Measurements from ENCODE around the gene SPATS2L. TPM values are rescaled to one million over a fixed set of nuclear protein-coding genes. Genes with fewer than 3 reads are reported as not detected.

Gene SPATS2L
- total RNA-seq, 1 donor from 2014 or later: 44.2 TPM

DNA sequence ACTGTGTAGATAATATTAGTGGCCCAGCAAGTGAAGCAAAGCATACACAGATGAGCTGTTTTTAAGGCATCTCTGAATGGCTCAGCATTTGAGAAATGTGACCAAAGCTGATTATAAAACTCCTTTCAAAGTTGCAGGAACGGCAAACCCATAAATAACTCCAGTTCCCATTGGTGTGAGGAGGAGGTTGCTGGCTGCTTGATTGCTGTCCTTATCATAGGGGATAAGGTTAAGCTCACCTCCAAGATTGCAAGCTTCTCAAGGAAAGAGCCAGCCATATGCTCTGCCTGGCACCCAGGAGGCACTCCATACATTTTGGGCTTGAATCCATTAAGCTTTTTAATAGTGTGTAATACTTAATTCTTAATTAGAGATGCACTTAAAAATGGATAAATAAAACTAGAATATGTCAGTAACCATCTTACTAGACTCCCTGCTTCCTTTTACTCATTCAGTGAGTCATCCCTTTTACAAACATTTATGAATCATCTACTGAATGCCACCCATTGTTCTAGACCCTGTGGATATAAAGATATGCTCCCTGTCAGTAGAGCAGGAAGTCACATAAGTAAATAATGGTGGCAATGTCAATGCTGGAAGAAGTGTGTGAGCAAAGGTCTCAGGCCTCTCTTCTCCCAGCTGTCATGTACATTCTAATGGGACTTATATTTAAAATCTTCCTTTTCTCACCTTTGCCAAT is 99.3 kb downstream of the SPATS2L start:
- intact Hi-C loops (cut with micrococcal nuclease): loop anchor here (1.0 to 2.0 kb wide), 2 partner anchors 23 to 31 kb away; no protein-coding TSS in a partner anchor

GRCh38 chr2:200406379-200406778 is 99.9 kb downstream of the SPATS2L start:
- intact Hi-C loops (cut with micrococcal nuclease): loop anchor here (1.0 to 2.0 kb wide), 2 partner anchors 24 to 32 kb away; no protein-coding TSS in a partner anchor

DNA sequence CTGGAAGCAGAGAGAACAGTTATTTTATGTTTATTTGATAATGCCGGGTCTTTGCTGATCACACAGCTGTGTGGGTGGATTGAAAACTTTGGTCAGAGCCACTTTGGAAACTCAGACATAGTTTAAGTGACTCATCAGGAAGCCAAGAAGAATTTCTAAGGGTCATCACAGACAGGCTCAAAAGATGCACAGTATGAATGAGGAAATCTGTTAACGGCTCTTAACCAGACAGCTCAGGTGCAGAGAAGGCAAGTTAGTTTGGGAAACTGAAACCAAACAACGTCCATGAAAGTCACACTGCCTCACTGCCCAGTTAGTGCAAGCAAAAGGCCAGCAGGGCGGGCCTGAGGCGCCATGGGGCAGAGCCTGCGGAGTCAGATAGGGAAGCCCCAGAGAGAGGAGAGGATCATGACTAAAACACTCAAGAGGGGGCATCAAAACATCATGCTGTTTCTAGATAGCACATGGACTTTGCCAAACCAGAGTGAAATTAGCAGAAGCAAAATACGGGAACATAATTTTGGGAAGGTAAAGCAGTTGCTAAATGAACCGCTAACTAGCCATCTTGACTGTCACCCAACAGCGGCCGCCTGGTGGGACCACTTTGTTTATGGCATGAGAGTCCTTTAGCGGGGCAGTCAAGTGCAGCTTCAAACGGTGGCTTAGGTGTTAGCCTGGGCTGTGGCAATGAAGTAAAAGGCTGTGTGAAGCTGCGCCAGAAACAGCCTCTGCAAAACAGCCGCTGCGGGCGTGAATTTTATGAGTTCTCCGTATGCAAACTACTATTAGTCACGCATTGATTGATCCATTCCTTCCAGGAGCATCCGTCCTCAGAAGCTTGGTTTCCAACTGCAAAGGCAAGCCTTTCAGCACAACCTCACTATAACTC is 102.2 kb downstream of the SPATS2L start:
- intact Hi-C loops (cut with micrococcal nuclease): no loop called here

DNA sequence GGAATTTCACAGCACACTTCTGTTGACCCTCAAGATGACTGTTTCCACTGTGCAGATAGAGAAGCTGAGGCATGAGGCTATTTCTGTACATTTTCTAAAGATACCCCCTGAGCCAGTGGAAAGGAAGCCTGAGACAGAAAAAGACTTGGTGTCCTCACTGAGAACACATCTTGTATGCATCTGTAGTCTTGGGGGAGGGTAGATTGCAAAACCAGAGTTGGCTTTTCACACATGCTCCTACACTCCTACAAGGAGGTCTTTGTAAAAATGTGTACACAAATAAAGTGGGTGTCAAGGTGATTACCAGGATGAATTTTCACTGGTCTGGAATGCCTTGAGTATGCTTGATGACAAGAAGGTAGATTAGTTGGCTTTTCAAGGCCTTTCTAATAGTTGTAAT is 105.3 kb downstream of the SPATS2L start:
- intact Hi-C loops (cut with micrococcal nuclease): no loop called here

DNA sequence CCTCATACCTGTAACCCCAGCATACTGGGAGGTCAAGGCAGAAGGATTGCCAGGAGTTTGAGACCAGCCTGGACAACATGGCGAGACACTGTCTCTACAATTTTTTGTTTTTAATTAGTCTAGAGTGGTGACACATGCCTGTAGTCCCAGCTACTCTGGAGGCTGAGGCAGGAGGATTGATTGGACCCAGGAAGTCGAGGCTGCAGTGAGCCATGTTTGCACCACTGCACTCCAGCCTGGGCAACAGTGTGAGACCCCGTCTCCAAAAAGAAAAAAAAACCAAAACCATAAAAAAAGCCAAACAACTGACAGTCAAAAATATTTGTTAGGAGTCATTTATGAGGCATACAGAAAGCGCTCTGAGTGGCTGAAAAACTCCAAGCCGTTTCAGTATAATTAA is 107.9 kb downstream of the SPATS2L start:
- intact Hi-C loops (cut with micrococcal nuclease): no loop called here

DNA sequence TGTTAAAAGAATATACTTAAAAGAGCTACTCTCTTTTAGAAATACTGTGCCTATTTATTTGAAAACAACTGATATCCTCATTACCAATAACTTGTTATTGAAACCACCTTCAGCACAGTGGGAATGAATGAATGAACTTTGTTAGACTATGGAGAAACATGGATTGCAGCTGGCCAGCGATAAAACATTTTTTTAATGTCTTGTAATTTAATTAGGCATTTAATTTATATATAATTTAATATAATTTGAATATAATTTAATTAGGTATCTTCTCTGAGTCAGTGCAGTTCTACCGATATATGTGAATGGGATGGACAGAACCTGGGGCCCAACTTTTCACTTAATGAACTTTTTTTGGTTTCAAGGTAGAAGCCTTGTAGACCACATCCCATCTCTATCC is 109.0 kb downstream of the SPATS2L start:
- intact Hi-C loops (cut with micrococcal nuclease): no loop called here

DNA sequence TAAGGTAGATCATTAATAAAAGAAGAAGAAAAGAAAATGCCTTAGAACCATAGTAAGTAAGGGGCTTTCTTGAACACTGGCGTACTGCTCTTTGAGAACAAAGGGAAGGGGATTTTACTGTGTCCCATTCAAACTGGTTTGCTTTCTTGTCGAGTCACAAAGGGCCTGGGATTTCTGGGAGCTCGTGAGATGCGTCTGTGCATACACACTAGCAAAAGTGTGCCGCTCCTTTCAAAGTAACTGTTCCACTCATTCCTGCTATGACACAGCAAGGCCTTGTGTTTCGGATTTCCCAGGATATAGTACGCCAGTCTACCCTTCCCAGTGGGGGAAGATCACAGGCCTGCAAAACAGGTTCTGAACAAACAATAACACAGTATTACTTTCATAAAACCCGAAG is 110.4 kb downstream of the SPATS2L start:
- intact Hi-C loops (cut with micrococcal nuclease): no loop called here

- intact Hi-C loops (cut with micrococcal nuclease): no loop called here
Observed at GRCh38 chr2:200417366-200417765, 110.9 kb downstream of the SPATS2L start.

DNA sequence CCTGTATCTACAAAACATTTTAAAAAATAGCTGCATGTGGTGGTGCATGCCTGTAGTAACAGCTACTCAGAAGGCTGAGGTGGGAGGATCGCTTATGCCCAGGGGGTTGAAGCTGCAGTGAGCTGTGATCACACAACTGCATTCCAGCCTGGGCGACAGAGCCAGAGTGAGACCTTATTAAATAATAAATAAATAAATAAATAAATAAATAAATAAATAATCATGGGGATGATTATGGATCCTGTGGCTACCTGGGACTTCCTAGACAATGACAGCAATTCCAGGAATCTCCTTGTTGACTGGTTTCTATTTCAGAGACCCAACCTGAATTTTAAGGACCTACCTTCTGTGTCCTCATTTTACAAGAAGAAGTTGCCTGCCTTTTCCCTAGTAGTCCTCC is 111.9 kb downstream of the SPATS2L start:
- intact Hi-C loops (cut with micrococcal nuclease): no loop called here

DNA sequence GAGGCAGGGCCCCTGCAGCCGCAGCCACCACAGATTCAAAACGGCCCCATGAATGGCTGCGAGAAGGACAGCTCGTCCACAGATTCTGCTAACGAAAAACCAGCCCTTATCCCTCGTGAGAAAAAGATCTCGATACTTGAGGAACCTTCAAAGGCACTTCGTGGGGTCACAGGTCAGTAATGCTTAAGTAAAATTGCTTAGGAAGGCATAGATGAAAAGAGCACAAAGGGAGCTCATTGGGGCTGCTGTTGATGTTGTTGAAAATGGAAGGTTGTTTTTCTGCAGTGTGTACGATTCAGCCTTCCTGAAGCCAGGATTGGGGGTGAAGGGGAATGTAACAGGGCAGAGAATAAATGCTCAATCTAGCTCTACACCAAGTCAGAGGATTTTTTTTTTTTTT is 112.8 kb downstream of the SPATS2L start:
- intact Hi-C loops (cut with micrococcal nuclease): no loop called here

DNA sequence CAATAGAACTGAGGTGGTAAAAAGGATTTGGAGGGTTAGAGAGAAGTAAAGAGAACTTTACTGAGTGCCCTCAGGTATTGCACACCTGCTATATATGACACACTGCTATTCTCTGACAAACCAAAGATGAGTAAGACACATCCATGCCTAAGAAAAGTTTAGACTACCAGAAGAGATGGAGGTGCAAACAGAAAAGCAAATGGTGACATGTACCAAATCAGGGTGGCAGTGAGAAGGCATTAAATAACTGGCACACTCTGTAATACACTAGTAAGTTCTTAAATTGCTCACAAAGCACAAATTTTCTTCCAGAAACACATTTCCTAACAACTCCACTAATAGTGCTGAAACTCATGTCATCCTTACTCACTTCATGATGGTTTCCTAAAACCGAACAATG is 114.8 kb downstream of the SPATS2L start:
- intact Hi-C loops (cut with micrococcal nuclease): no loop called here

DNA sequence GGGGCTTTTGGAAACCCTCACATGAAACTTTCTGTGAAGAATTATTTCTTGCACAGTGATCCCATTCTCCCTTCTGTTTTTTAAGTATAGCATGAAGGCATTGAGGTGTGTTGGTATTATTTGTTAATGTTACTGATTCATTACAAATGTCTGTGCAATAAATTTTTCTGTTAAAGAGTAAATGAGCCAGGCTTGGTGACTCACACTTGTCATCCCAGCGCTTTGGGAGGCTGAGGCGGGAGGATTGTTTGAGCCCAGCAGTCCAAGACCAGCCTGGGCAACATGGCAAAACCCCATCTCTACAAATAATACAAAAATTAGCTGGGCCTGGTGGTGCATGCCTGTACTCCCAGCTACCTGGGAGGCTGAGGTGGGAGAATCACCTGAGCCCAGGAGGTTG is 115.6 kb downstream of the SPATS2L start:
- intact Hi-C loops (cut with micrococcal nuclease): no loop called here

GRCh38 chr2:200422532-200423261 is 116.2 kb downstream of the SPATS2L start:
- intact Hi-C loops (cut with micrococcal nuclease): no loop called here

DNA sequence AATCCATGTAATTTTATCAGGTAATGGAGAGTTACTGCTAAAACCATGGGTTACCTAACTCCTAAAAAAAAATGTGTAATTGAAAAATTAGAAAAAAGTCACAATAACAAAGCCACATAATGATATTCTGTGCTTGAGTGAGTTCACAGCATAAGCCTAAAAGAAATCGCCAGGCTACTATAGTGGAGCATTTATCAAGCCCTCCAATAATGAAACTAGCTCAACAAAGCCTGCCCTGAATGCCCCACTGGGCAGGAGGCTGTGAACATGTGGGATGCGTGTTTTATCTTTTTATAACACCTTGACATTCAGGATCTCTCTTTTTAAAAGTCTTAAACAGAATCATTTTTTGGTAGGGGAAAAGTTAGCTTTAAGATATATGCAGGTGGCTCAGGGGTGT is 117.0 kb downstream of the SPATS2L start:
- intact Hi-C loops (cut with micrococcal nuclease): no loop called here

- intact Hi-C loops (cut with micrococcal nuclease): no loop called here
Observed at GRCh38 chr2:200425026-200425821, 118.7 kb downstream of the SPATS2L start.

GRCh38 chr2:200426754-200427153 is 120.3 kb downstream of the SPATS2L start:
- intact Hi-C loops (cut with micrococcal nuclease): no loop called here

GRCh38 chr2:200428961-200429665 is 122.6 kb downstream of the SPATS2L start:
- intact Hi-C loops (cut with micrococcal nuclease): no loop called here

- intact Hi-C loops (cut with micrococcal nuclease): no loop called here
Observed at GRCh38 chr2:200430017-200430416, 123.5 kb downstream of the SPATS2L start.

DNA sequence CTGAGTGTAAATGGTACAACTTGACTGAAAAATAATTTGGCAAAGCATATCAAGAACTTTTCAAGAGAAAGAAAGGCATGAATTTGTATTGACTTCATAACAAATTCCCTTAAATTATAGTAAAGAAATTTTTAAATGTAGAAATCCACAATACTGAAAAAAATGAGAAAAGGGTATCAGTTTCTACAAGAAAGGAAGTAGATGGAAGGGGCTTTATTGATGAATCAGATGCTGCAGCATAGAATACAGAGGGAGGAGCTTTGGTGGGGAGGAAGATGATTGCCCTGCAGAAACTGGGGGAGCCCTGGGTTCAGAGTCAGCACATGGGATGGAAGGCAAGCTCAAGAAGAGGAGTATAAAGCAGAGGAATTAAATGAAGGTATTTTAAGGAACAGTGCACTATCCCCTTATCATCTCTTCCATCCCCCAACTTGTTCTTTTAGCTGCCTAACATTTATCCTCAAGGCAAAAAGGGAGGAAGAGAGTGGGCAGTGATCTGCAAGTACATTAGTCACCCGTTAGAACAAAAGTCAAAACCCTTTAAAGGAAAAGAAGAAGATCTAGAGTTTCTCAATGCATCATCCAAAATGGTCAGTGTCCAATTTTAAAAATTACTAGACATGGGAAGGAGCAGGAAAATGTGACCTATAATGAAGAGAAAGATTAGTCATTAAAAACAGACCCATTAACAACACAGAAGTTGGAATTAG is 125.7 kb downstream of the SPATS2L start:
- intact Hi-C loops (cut with micrococcal nuclease): no loop called here

DNA sequence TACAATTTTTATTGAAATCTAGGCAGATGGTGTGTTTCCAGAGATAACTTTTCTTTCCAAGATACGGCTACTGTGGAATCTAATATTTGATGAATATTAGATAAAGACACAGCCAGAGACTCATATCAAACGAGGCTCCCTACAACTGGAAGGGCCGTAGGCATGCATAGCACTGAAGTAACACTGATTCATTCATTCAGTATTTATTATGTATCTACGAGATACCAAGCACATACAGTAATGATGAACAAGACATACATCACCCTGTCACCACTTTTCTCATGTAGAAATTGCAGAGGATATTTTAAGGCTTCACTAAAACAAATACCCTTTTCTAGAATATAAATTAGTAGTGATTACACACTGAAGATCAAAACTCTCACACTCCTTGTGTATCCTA is 128.9 kb downstream of the SPATS2L start:
- intact Hi-C loops (cut with micrococcal nuclease): no loop called here

Data from T-helper 1 cell treated with Interleukin-12 subunit alpha and Interleukin-12 subunit beta and Interleukin-4 antibody, amounts not matched to agents 30 ng/mL and 1 ng/mL, for 36 hours (primary cell).